Stimulated activated effector memory CD8-positive, alpha-beta T cell treated with anti-CD3 and anti-CD28 coated beads, Interleukin-12 subunit alpha, Interleukin-12 subunit beta, amount 100 ng/mL, for 72 hours (primary cell): Measurements from ENCODE around the gene TARS1.
"Not testable (repeated sequence)": the region's sequence is repeated elsewhere in the genome, so short reads cannot be mapped to it uniquely, and the experiment has no call there.

Experiments used
- ATAC-seq: fragments of 150-1000 bp; cut with Tn5 transposase; 2 replicates; pipeline ENCODE4 v1.10.0; 2021
- DNase-seq, 2 donors: peaks; one replicate each; pipeline ENCODE4 v3.0.0; 2021 to 2022; ENCODE audit warnings: low spot score in 2 of 2
- H3K27ac Mint-ChIP-seq: one replicate; pipeline ENCODE4 v1.8.0; 2022; ENCODE audit warnings: mild to moderate bottlenecking, mixed read lengths
- H3K36me3 Mint-ChIP-seq: one replicate; pipeline ENCODE4 v1.8.0; 2022; ENCODE audit warnings: mild to moderate bottlenecking, mixed read lengths
- H3K4me1 Mint-ChIP-seq: one replicate; pipeline ENCODE4 v1.8.0; 2022; ENCODE audit warnings: mixed read lengths
- H3K4me3 Mint-ChIP-seq: one replicate; pipeline ENCODE4 v1.8.0; 2022; ENCODE audit warnings: mild to moderate bottlenecking, mixed read lengths
- H3K9me3 Mint-ChIP-seq: one replicate; pipeline ENCODE4 v1.8.0; 2022; ENCODE audit warnings: mixed read lengths

The TARS1 gene

DNA sequence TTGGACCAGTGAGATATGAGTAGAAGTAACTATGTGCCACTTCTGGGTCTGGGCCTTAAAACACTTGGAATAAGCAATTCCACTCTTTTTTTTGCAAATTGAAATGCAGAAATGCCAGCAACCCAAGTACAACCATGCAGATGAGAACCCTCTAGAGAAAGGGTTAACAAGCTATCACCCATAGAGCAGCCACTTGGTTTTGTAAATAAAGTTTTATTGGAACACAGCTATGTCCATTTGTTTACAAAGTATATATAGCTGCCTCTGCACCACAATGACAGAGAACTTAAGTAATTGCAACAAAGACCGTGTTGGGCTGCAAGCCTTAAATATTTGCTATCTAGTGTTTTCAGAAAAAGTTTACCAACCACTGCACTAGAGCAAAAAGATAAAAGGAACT, 9.8 kb upstream of the TARS1 start:
- H3K4me3 Mint-ChIP-seq: no peak overlapping the region
- no peaks in the 10 kb centered on the region for H3K36me3 Mint-ChIP-seq
- no peak for DNase-seq
- no peak overlapping the region for H3K27ac Mint-ChIP-seq
- H3K9me3 Mint-ChIP-seq: no peaks in the 10 kb centered on the region
- peaks cover 5% of the 10 kb centered on the region for H3K4me1 Mint-ChIP-seq
- no peak for ATAC-seq

DNA sequence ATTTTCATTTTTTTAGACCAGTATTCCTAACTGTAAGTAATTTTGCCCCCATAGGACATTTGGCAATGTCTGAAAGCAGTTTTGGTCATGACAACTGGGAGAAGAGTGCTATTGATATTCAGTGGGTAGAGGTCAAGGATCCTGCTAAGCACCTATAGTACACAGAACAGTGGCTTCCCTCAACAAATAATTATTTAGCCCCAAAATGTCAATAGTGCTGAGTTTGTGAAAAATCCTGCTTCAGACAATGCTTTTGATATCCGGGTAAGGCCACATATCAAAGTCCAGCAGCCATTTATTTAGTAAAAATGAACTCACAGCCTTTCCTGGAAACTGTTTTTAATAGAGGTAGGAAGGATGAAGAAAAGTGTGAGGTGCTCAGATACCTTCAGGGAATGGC, 8.1 kb upstream of the TARS1 start:
- Mint-ChIP-seq H3K36me3 (no peaks in the 10 kb centered on the region), H3K27ac (no peak overlapping the region)
- ATAC-seq: no peak

DNA sequence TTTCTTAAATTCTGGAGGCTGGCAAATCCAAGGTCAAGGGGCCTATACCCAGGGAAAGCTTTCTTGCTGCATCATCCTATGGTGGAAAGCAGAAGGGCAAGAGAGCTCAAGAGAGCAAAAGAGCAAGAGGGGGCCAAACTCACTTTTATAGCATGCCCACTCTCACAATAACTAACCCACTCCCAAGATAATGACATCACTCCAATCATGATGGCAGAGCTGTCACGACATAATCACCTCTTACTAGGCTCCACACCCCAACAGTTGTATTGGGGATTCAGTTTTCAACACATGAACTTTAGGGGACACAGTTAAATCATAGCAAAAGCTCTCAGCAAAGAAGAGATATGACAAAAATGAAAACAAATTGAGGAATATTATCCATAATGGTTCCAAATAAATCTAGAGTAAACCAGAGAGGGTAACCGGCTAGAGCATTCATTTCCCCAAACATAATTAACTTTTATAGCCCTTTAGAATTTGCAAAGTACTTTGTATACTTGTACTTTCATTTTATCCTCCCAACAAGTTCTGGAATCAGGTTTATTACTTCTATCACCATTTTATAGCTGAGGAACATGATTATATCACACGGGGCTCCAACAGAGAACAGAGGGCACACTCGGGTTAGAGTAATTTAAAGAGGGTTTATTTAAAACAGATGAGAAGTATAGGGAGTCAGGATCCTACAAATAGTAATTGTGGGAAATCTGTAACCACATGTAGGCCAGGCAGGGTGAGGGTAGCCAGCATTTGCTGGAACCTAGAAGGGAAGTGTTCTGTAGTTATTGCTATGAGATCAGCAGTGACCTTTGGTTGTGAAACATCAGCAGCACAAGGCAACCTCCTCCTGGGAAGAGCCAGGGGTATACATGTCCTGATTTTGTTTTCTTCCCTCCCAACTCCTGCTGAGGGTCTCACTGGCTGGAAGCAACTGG, 7.2 kb upstream of the TARS1 start:
- H3K4me1 Mint-ChIP-seq: peaks cover 8% of the 10 kb centered on the region

More for the DNA sequence above, 8.1 kb upstream of the TARS1 start:
- no peak overlapping the region for H3K4me3 Mint-ChIP-seq
- DNase-seq: no peak
- H3K9me3 Mint-ChIP-seq: no peaks in the 10 kb centered on the region
- peaks cover 8% of the 10 kb centered on the region for H3K4me1 Mint-ChIP-seq

DNA sequence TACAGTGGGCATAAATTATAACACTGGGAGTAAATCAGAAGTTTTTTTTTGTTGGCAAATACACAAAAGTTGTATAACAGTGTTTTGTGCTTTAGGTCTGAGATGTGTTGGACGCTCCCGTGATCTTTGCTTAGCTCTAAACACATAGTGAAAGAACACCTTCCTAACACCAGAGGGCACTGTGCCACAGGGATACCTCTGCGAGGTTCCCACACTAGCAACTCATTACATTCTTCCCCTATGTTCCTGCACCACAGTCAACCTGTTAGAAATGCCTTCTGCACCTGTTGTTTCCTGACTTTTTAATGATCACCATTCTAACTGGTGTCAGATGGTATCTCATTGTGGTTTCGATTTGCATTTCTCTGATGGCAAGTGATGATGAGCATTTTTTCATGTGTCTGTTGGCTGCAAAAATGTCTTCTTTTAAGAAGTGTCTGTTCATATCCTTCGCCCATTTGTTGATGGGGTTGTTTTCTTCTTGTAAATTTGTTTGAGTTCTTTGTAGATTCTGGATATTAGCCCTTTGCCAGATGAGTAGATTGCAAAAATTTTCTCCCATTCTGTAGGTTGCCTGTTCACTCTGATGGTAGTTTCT, 4.8 kb upstream of the TARS1 start:
- H3K4me1 Mint-ChIP-seq, H3K27ac Mint-ChIP-seq, H3K9me3 Mint-ChIP-seq, H3K4me3 Mint-ChIP-seq, H3K36me3 Mint-ChIP-seq: not testable (repeated sequence)
- DNase-seq: peak; percentile 45 to 75
- ATAC-seq: peak; percentile 48

More for the DNA sequence above, 7.2 kb upstream of the TARS1 start:
- Mint-ChIP-seq H3K36me3 (no peaks in the 10 kb centered on the region), H3K9me3 (no peaks in the 10 kb centered on the region), H3K4me3 (no peak overlapping the region), H3K27ac (no peak overlapping the region)
- ATAC-seq (no peak), DNase-seq (no peak)

DNA sequence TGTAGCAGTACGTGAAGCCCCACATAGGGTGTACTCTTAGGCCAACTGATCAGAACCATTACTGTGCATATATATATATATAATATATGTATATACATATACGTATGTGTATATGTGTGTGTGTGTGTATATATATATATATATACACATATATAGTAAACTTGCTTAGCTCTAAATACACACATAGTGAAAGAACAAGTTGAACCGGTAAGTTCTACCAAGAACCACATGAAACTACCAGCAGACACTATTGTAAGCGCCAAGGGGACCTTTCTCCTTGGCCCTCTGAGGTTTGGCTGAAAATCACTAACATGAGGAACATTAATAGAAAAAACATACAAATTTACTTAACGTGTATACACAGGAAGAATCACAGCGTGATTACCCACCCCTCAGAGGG, 1.8 kb upstream of the TARS1 start:
- no peak overlapping the region for H3K4me3 Mint-ChIP-seq
- H3K9me3 Mint-ChIP-seq: no peaks in the 10 kb centered on the region
- no peaks in the 10 kb centered on the region for H3K36me3 Mint-ChIP-seq
- H3K27ac Mint-ChIP-seq: no peak overlapping the region
- DNase-seq (no peak), ATAC-seq (no peak)
- H3K4me1 Mint-ChIP-seq: peaks cover 20% of the 10 kb centered on the region

DNA sequence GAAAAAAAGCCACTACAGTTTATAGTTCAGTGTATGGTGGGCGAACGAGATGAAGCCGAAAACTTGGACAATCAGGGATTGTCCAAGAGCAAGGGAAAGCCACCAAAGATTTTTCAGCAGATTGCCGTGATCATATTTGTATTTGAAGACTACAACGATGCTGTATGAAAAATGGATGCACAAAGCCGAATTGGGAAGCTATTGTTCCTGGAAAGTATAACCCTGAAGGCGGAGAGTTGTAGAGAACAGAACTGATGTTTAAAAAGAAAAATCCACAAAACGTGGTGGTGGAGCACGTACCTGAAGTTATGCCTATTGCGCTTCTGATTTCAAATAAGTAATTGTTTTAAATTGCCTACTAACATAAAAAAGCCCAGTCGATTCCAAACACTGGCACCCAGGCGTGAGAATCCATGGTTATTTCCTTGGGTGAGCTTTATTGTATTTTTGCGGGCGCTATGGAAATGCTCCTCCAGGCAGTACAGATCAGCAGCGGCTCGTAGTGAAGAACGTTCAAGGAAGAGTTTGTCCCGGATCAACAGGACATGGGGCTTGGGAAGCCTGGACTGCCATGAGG, 772 bp upstream of the TARS1 start:
- Mint-ChIP-seq H3K9me3 (no peaks in the 10 kb centered on the region), H3K4me1 (peaks cover 28% of the 10 kb centered on the region), H3K27ac (no peak overlapping the region), H3K4me3 (no peak overlapping the region), H3K36me3 (no peaks in the 10 kb centered on the region)
- ATAC-seq: no peak
- DNase-seq: no peak

DNA sequence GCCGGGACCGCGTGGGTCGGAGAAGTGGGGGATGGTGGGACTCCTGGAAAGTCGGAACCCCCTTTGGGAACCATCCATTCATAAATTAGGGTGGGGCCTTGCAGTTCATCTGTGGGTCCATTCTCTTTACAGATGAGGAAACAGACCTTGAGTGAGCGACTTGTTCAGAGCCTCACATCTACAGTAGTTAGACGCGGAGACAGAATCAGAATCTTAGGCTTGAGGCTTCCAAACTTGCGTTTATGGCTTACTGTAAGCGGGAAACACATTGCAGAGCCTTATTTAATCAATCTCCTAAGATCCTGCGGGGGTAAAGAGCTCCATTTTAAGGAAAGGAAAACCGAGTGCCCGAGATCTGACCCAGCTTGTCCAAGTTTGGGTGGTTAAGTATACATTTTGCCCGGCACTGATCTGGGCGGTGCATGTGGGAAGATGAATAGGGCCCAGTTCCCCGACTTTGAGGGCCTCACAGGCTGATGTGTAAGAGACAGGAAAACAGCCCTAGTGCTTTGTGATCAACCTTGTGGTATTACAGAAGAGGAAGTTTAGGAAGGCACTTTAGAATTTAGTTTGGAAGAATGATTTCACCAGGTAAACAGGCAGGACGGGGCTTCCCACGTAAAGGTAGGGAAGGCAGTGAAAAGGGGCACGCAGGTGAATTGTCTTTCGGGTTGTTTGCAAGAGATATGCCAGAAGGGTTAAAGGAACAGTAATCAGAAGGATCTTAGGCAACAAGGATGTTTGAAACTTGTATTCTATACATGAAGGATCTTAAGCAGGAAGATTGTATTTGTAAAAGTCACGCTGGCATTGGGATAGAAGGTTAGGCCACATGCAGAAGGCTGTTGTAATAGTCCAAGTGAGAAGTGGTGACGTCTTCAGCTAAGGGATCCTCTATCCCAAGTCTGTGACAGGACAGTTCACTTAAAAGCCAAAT, 744 bp downstream of the TARS1 start:
- DNase-seq (peak in 1 of 2 donors; percentile 73), ATAC-seq (peak; percentile 55)
- no peaks in the 10 kb centered on the region for H3K36me3 Mint-ChIP-seq
- no peak overlapping the region for H3K27ac Mint-ChIP-seq
- no peak overlapping the region for H3K4me3 Mint-ChIP-seq
- H3K4me1 Mint-ChIP-seq: peaks cover 29% of the 10 kb centered on the region
- H3K9me3 Mint-ChIP-seq: no peaks in the 10 kb centered on the region

DNA sequence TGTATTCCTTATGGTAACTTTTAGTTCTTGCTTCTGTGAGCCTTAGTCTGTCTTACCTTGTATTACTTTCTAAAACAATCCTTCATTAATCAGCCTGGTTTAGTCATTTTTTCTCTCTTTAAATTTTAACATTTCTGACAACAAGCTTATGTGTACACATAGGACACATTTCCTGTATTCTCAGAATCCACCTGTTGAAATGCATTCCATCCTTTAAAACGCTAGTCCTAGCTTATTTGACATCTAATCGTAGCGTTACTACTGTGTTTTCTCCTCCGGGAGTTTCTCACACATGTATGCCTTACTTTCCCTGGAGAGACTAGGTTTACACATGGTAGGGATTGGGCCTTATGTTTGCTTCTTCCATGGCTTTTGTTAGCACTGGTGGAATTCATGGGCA, 3.8 kb downstream of the TARS1 start:
- Mint-ChIP-seq H3K4me1 (peaks cover 40% of the 10 kb centered on the region), H3K36me3 (no peaks in the 10 kb centered on the region), H3K27ac (peak overlapping the region; percentile 38), H3K4me3 (no peak overlapping the region), H3K9me3 (no peaks in the 10 kb centered on the region)
- ATAC-seq: no peak
- no peak for DNase-seq

DNA sequence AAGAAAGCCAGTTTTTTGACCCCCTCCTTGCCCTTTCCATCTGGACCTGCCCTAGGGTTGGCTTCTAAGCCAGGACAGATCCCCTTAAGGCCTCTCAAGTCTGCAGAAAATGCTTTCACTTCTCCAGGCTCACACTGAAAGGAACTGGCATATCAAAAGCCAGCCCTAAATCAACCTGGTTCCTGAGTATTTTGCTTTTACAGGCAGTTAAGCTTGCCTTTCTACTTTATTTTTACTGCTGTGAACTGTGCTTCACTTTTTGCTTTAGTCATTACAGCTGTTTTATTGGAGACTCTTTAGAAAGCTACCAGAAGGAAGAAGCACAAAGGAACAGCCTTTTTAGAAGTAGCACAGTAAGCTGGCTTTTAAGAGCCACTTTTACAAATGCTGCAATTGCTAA, 5.0 kb downstream of the TARS1 start:
- peaks cover 40% of the 10 kb centered on the region for H3K4me1 Mint-ChIP-seq
- H3K9me3 Mint-ChIP-seq: no peaks in the 10 kb centered on the region
- ATAC-seq: no peak
- DNase-seq: no peak
- H3K4me3 Mint-ChIP-seq: no peak overlapping the region
- peak overlapping the region; percentile 38 for H3K27ac Mint-ChIP-seq
- no peaks in the 10 kb centered on the region for H3K36me3 Mint-ChIP-seq

DNA sequence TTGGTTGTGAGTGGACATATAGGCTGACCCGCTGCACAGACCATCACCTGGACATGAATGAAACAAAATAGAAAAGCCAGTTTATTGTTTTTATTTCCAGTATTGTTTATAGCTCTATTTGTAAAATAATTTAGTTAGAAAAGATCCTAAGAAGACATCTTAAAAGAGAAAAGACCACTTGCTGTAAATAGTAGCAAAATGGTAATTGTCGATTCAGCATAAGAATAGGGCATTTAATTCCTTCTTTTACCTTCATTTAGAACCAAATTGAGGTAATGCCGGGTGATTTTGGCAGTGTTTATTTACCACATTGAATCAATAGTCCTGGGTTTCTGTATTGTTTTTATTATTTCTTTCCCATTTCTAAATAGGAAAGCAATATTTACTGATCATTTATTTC, 7.4 kb downstream of the TARS1 start:
- Mint-ChIP-seq H3K36me3 (no peaks in the 10 kb centered on the region), H3K27ac (no peak overlapping the region), H3K9me3 (no peaks in the 10 kb centered on the region), H3K4me3 (no peak overlapping the region), H3K4me1 (peaks cover 39% of the 10 kb centered on the region)
- ATAC-seq (no peak), DNase-seq (no peak)

DNA sequence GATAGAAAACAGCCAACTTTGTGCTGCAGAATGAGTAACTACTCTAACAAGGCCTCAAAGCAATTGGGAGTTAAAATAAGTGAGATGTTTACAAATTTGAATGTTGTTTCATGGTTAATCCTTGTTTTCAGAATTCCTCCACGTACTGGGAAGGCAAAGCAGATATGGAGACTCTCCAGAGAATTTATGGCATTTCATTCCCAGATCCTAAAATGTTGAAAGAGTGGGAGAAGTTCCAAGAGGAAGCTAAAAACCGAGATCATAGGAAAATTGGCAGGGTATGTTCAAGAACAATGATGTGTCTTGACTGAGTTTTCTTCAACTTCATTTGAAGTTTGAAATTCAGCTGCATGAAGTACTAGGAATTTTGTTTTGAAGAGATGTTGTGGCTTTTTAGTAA, 16.4 kb downstream of the TARS1 start:
- ATAC-seq (no peak), DNase-seq (no peak)
- Mint-ChIP-seq H3K4me1 (peaks cover 12% of the 10 kb centered on the region), H3K36me3 (no peaks in the 10 kb centered on the region), H3K27ac (no peak overlapping the region), H3K4me3 (no peak overlapping the region), H3K9me3 (no peaks in the 10 kb centered on the region)

DNA sequence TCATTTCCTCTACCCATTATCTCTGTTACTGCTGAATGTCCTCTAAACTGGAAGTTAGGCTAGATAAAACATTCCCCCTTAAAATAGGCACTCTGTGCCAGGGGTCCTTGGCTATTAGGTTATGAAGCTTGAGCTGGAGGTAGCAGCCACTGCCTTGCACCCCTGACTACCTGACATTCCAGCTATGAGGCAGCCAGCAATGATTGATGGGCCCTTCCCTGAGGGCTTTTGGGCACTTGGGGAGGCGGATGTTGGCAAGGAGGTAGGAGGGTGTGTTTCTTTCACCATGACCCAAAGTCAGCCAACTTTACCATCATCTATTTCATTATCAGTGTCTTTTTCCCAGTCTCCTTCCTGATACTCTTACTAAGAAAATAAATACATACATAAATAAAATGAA, 17.1 kb downstream of the TARS1 start:
- Mint-ChIP-seq H3K9me3 (no peaks in the 10 kb centered on the region), H3K4me3 (no peak overlapping the region), H3K36me3 (no peaks in the 10 kb centered on the region), H3K27ac (no peak overlapping the region), H3K4me1 (peaks cover 8% of the 10 kb centered on the region)
- no peak for ATAC-seq
- no peak for DNase-seq

DNA sequence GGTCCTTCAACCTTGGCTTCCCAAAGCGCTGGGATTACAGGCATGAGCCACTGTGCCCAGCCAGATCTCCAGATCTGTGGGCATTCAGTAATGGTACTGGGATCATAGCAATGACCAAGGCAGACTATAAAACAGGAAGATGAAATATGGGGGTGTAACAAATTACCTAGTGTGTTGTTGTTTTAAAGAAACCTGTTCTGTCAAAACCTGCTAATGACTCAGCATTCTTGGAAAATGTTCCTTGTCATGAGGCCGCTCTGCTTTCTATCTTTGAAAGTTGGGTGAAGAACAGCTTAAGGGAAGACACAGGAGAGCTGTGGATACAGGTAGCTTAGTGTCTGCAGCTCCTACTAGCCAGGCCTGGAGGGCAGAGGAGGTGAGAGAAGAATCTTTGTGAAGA, 19.4 kb downstream of the TARS1 start:
- Mint-ChIP-seq H3K36me3 (no peaks in the 10 kb centered on the region), H3K4me1 (peaks cover 8% of the 10 kb centered on the region), H3K4me3 (no peak overlapping the region), H3K9me3 (no peaks in the 10 kb centered on the region), H3K27ac (peak overlapping the region; percentile 23)
- no peak for DNase-seq
- no peak for ATAC-seq

DNA sequence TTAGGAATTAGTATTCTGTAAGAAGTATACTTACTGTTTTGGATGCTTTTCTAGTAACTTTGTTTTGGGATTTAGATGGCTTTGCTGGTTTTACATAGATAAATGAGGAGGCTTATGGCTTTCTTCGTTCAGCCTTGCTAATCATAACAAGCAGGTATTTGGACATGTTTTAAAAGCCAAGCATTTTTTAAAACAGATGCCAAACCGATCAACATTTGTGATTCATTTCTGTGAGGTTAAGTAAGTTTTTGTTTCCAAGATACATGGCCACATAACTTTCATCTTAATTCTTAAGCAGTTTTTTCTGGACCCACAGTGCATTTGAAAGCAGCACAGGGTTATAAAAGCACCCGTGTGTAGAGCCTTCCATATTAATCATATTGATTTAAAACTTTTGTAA, 21.7 kb downstream of the TARS1 start:
- Mint-ChIP-seq H3K9me3 (no peaks in the 10 kb centered on the region), H3K27ac (no peak overlapping the region), H3K4me3 (no peak overlapping the region), H3K4me1 (peaks cover 8% of the 10 kb centered on the region), H3K36me3 (no peaks in the 10 kb centered on the region)
- no peak for ATAC-seq
- DNase-seq: no peak

DNA sequence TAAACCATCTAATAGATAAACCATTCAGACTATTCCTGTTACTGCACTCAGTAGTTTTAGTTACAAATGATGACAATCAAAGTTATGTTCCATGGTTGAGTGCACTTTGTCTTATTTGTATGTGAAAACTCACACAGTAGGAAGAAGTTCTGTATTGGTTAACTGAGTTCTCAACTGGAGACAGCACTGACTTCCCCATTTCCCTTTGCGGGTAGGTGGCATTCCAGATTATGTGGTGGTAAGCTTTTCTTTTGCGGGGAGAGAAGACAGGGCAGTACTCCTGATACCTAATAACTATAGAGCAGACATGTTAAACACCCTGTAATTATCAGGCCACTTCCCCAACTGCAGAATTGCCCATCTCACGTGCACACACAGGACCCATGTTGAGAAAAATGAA, 24.4 kb downstream of the TARS1 start:
- H3K9me3 Mint-ChIP-seq: no peaks in the 10 kb centered on the region
- H3K36me3 Mint-ChIP-seq: no peaks in the 10 kb centered on the region
- DNase-seq (no peak), ATAC-seq (no peak)
- peaks cover 5% of the 10 kb centered on the region for H3K4me1 Mint-ChIP-seq
- no peak overlapping the region for H3K4me3 Mint-ChIP-seq
- no peak overlapping the region for H3K27ac Mint-ChIP-seq
